HepG2 (cell line): ENCODE data around the gene DPYD. TPM values are rescaled to one million over a fixed set of nuclear protein-coding genes. Genes with fewer than 3 reads are reported as not detected.

Source experiments
- ATAC-seq: fragments of 200-7000 bp; cut with Tn5 transposase; 3 replicates; pipeline ENCODE4 v1.9.1; 2020; ENCODE audit warnings: mild to moderate bottlenecking, moderate library complexity
- BruUV-seq: library from RNA; stranded (reverse); fragments of 400-500 nt; replicated peaks from 2 replicates; lab custom pipeline; 2021; lab: Mats Ljungman, UMichigan
- CTCF ChIA-PET: fragments of 300-600 bp; formaldehyde crosslinking; extraction: SDS; loops from one replicate; lab custom pipeline; 2021; ENCODE audit warnings: low total read pairs, inconsistent platforms, low intra/inter-chr PET ratio; lab: Yijun Ruan, JAX
- POLR2A ChIA-PET: fragments of 350-600 bp; sonication (Branson Sonifier 250); formaldehyde crosslinking; loops from one replicate; lab custom pipeline; 2020; ENCODE audit warnings: antibody characterized with exemption, inconsistent platforms; lab: Yijun Ruan, JAX
- DNase-seq: peaks from one replicate; pipeline ENCODE4 v3.0.0-alpha.2; 2015; ENCODE audit warnings: low spot score
- FAIRE-seq: peaks from 3 replicates; lab custom pipeline; 2011; peaks lifted over from hg19 to GRCh38; lab: Jason Lieb, UNC
- H2AFZ ChIP-seq: one replicate; pipeline ENCODE4 v1.6.1; 2011; ENCODE audit warnings: low read length, inconsistent platforms
- H3K27ac ChIP-seq: fragments of 300-600 bp; 3 replicates; pipeline ENCODE4 v1.8.0; 2011; ENCODE audit warnings: mixed run types, mild to moderate bottlenecking, mixed read lengths, low read length, inconsistent platforms; ENCODE audit not compliant: insufficient read depth; ENCODE audit errors: extremely low read length
- H3K27me3 ChIP-seq, 2 experiments: fragments of 200-600 bp in 1 of 2; 2 replicates in 1 of 2; 3 replicates in 1 of 2; pipeline versions ENCODE4 v1.6.0 to v1.8.0; 2011; ENCODE audit warnings: low read length in 2 of 2, mild to moderate bottlenecking in 2 of 2, moderate library complexity in 2 of 2, inconsistent platforms in 1 of 2; ENCODE audit not compliant: insufficient read depth in 2 of 2, control insufficient read depth in 1 of 2
- H3K36me3 ChIP-seq, 2 experiments: fragments of 200-600 bp in 1 of 2; replicated peaks in 1 of 2; 2 replicates in 1 of 2; 3 replicates in 1 of 2; pipeline versions ENCODE4 v1.5.1 to v1.8.0; 2011; ENCODE audit warnings: low read length in 2 of 2, inconsistent platforms in 1 of 2; ENCODE audit not compliant: insufficient read depth in 2 of 2, control insufficient read depth in 1 of 2
- H3K4me1 ChIP-seq: 2 replicates; pipeline ENCODE4 v1.5.1; 2012; ENCODE audit warnings: low read length, inconsistent platforms; ENCODE audit not compliant: insufficient read depth
- H3K4me2 ChIP-seq: 2 replicates; pipeline ENCODE4 v1.6.0; 2011; ENCODE audit warnings: low read depth, low read length, inconsistent platforms
- H3K4me3 ChIP-seq, 3 experiments: fragments of 200-600 bp in 1 of 3; sonication (generic), shearing (Covaris generic) in 1 of 3; replicated peaks in 1 of 3; 2 replicates each; pipeline ENCODE4 v1.5.1; 2011 to 2016; ENCODE audit warnings: low read length in 3 of 3, inconsistent platforms in 2 of 3, low read depth in 2 of 3, mild to moderate bottlenecking in 2 of 3, control low read depth in 1 of 3, mixed read lengths in 1 of 3; ENCODE audit not compliant: insufficient read depth in 1 of 3
- H3K79me2 ChIP-seq: one replicate; pipeline ENCODE4 v1.6.1; 2011; ENCODE audit warnings: low read length, inconsistent platforms; ENCODE audit not compliant: insufficient read depth
- H3K9ac ChIP-seq: 2 replicates; pipeline ENCODE4 v1.6.0; 2011; ENCODE audit warnings: mild to moderate bottlenecking, low read depth, low read length, inconsistent platforms; ENCODE audit not compliant: insufficient read depth
- H3K9me3 ChIP-seq: 2 replicates; pipeline ENCODE4 v1.5.1; 2012; ENCODE audit warnings: mild to moderate bottlenecking, low read length
- H4K20me1 ChIP-seq: 2 replicates; pipeline ENCODE4 v1.6.0; 2011; ENCODE audit warnings: inconsistent platforms, mild to moderate bottlenecking, low read length, moderate library complexity; ENCODE audit not compliant: insufficient read depth
- RFX1 ChIP-seq: fragments of 450-650 bp; IDR thresholded peaks from 2 replicates; pipeline ENCODE4 v1.6.1; 2017
- ZNF17 ChIP-seq: sonication (generic); formaldehyde crosslinking; IDR thresholded peaks from 2 replicates; pipeline ENCODE4 v1.5.0; 2020; ENCODE audit warnings: mild to moderate bottlenecking, missing genetic modification reagents
- ZNF615 ChIP-seq: sonication (generic); formaldehyde crosslinking; IDR thresholded peaks from 2 replicates; pipeline ENCODE4 v1.5.0; 2020; ENCODE audit warnings: mild to moderate bottlenecking, missing genetic modification reagents, borderline replicate concordance
- ZNF75D ChIP-seq: sonication (generic); formaldehyde crosslinking; IDR thresholded peaks from 2 replicates; pipeline ENCODE4 v1.8.1; 2023; ENCODE audit warnings: missing genetic modification reagents, mild to moderate bottlenecking, borderline replicate concordance
- WGBS: methylation state at CpG from one replicate; pipeline ENCODE4 v1.1.6; 2017; ENCODE audit warnings: low lambda C conversion rate; 5-methylcytosine and 5-hydroxymethylcytosine counted together
- in situ Hi-C: cut with HindIII; loops from 2 replicates; pipeline ENCODE4 v1.10.0; 2017; ENCODE audit warnings: low pct_unique_long_range_greater_than_20kb; ENCODE audit not compliant: extremely low pct_ligation_motif_present
- intact Hi-C: fragments of 100-400 bp; cut with micrococcal nuclease; formaldehyde crosslinking; loops from one replicate; pipeline ENCODE4 v1.10.0; 2022; ENCODE audit not compliant: unreplicated experiment
- polyA plus RNA-seq, 8 experiments: library from polyadenylated mRNA; depleted of rRNA in 3 of 8; stranded (reverse) in 7 of 8; unstranded in 1 of 8; fragments of >200 nt; fragmentation: Illumina TruSeq in 4 of 8; extraction: Trizol in 4 of 8; gene quantifications; 2 replicates each; pipeline versions ENCODE4 v1.2.1 to v1.2.3, GENCODE V29; 2011 to 2016; ENCODE audit warnings: low read depth in 4 of 8, missing spikeins in 1 of 8, mixed read lengths in 1 of 8; ENCODE audit not compliant: insufficient read depth in 1 of 8
- total RNA-seq, 5 experiments: library from RNA; depleted of rRNA; stranded (reverse); fragments of >200 nt; fragmentation: Illumina TruSeq; extraction: Trizol; gene quantifications; 2 replicates each; pipeline ENCODE4 v1.2.3, GENCODE V29; 2016; ENCODE audit warnings: low read depth in 1 of 5
- TF ChIP-seq, protein P1 (sequence below): sonication (generic); formaldehyde crosslinking; IDR thresholded peaks from 2 replicates; pipeline ENCODE4 v1.4.0; 2020; ENCODE audit warnings: missing genetic modification reagents; ENCODE audit errors: not compliant biosample characterization
- TF ChIP-seq, protein P2 (sequence below): sonication (generic); formaldehyde crosslinking; IDR thresholded peaks from 2 replicates; pipeline ENCODE4 v1.4.0; 2020; ENCODE audit warnings: missing genetic modification reagents, borderline replicate concordance
- TF ChIP-seq, protein P3 (sequence below): sonication (generic); formaldehyde crosslinking; IDR thresholded peaks from 2 replicates; pipeline ENCODE4; 2020; ENCODE audit warnings: missing genetic modification reagents, mild to moderate bottlenecking, borderline replicate concordance

Gene DPYD
- total and polyA plus RNA-seq, 2 of the 13 experiments (the other 11 are each of a cell fraction or from before 2014, with no cell fraction given) = 1.3 to 3.4 TPM

DNA sequence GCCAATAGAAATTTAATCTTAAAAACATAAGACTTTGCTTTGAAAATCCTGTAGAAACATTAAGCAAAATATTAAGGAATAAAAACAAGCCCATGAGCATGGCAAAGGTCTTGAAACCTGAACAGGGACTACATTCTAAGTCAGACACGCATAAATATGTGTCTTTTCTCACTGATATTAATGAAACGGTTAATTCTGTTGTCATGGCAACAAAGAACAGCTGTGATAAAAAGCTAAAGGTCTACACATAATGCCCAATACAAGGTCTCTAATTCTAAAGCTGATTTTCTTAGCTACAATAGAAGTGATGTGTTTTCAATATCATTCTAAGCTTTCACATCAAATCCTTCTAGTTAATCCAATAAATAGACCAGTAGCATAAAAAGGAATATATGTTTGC lies 867.6 kb downstream of the DPYD start:
- H3K9ac ChIP-seq = no peak overlapping the region
- POLR2A ChIA-PET = no interaction called here

More for the DNA sequence above, 867.6 kb downstream of the DPYD start:
- CTCF ChIA-PET = no interaction called here
- no peak for FAIRE-seq
- H3K4me3 ChIP-seq = no peak overlapping the region
- no peak for TF ChIP-seq ZNF75D (CRISPR knock-in tag)
- TF ChIP-seq ZNF615 (CRISPR knock-in tag) = no peak
- TF ChIP-seq, protein P1, sequence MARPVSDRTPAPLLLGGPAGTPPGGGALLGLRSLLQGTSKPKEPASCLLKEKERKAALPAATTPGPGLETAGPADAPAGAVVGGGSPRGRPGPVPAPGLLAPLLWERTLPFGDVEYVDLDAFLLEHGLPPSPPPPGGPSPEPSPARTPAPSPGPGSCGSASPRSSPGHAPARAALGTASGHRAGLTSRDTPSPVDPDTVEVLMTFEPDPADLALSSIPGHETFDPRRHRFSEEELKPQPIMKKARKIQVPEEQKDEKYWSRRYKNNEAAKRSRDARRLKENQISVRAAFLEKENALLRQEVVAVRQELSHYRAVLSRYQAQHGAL (CRISPR knock-in tag) = no peak
- TF ChIP-seq, protein P2, sequence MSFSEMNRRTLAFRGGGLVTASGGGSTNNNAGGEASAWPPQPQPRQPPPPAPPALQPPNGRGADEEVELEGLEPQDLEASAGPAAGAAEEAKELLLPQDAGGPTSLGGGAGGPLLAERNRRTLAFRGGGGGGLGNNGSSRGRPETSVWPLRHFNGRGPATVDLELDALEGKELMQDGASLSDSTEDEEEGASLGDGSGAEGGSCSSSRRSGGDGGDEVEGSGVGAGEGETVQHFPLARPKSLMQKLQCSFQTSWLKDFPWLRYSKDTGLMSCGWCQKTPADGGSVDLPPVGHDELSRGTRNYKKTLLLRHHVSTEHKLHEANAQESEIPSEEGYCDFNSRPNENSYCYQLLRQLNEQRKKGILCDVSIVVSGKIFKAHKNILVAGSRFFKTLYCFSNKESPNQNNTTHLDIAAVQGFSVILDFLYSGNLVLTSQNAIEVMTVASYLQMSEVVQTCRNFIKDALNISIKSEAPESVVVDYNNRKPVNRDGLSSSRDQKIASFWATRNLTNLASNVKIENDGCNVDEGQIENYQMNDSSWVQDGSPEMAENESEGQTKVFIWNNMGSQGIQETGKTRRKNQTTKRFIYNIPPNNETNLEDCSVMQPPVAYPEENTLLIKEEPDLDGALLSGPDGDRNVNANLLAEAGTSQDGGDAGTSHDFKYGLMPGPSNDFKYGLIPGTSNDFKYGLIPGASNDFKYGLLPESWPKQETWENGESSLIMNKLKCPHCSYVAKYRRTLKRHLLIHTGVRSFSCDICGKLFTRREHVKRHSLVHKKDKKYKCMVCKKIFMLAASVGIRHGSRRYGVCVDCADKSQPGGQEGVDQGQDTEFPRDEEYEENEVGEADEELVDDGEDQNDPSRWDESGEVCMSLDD (CRISPR knock-in tag) = no peak
- TF ChIP-seq, protein P3, sequence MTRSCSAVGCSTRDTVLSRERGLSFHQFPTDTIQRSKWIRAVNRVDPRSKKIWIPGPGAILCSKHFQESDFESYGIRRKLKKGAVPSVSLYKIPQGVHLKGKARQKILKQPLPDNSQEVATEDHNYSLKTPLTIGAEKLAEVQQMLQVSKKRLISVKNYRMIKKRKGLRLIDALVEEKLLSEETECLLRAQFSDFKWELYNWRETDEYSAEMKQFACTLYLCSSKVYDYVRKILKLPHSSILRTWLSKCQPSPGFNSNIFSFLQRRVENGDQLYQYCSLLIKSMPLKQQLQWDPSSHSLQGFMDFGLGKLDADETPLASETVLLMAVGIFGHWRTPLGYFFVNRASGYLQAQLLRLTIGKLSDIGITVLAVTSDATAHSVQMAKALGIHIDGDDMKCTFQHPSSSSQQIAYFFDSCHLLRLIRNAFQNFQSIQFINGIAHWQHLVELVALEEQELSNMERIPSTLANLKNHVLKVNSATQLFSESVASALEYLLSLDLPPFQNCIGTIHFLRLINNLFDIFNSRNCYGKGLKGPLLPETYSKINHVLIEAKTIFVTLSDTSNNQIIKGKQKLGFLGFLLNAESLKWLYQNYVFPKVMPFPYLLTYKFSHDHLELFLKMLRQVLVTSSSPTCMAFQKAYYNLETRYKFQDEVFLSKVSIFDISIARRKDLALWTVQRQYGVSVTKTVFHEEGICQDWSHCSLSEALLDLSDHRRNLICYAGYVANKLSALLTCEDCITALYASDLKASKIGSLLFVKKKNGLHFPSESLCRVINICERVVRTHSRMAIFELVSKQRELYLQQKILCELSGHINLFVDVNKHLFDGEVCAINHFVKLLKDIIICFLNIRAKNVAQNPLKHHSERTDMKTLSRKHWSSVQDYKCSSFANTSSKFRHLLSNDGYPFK (CRISPR knock-in tag) = no peak
- no peak for TF ChIP-seq ZNF17
- peak; percentile 53; the same call in 1 of the 2 replicates for TF ChIP-seq RFX1
- no TSS peak for BruUV-seq
- H3K79me2 ChIP-seq = no peaks in the 10 kb centered on the region
- in situ Hi-C loops = no loop called here
- H3K27ac ChIP-seq = no peak overlapping the region
- no peaks in the 10 kb centered on the region for H4K20me1 ChIP-seq
- DNase-seq = no peak
- H3K36me3 ChIP-seq = no peaks in the 10 kb centered on the region
- H3K9me3 ChIP-seq = peaks cover 38% of the 10 kb centered on the region
- ATAC-seq = no peak
- 2% methylated on average over 2 of the region's 2 CpGs for WGBS
- intact Hi-C loops = no loop called here
- H2AFZ ChIP-seq = no peak overlapping the region
- H3K4me2 ChIP-seq = no peak overlapping the region
- no peaks in the 10 kb centered on the region for H3K27me3 ChIP-seq
- no peaks in the 10 kb centered on the region for H3K4me1 ChIP-seq
